Measurements from ENCODE around the gene VAMP1.

- TF ChIP-seq EZH2 (IDR thresholded peaks at IDR 0.05): no peak
- no peak for TF ChIP-seq POLR2AphosphoS5 (IDR thresholded peaks at IDR 0.05; ENCODE audit: borderline replicate concordance, low read depth, low read length)
- no peak for TF ChIP-seq FOXP2 (optimal IDR thresholded peaks at IDR 0.05; ENCODE audit: control extremely low read depth, extremely low read length, insufficient read depth)
These were observed 17.8 kb upstream of the VAMP1 start for GRCh38 chr12:6488240-6488639.

Data from SK-N-MC (cell line).